Spinal cord (tissue), 10 donors: Measurements from ENCODE around the gene ERGIC2. TPM values are rescaled to one million over a fixed set of nuclear protein-coding genes. Genes with fewer than 3 reads are reported as not detected.
A peak's percentile ranks its signal among the peaks of the same experiment; 100 is the strongest.

Experiments
- DNase-seq, 6 donors: peaks; one replicate each; pipeline versions ENCODE4 v3.0.0 to v3.0.0-alpha.2; 2013 to 2015; ENCODE audit warnings: low spot score in 6 of 6, low read depth in 4 of 6
- H3K27ac ChIP-seq: one replicate; pipeline ENCODE4 v1.5.1; 2013; ENCODE audit warnings: low read depth, low read length, control low read depth
- H3K27me3 ChIP-seq: one replicate; pipeline ENCODE4 v1.6.1; 2013; ENCODE audit warnings: low read length; ENCODE audit not compliant: control insufficient read depth, insufficient read depth
- H3K36me3 ChIP-seq: one replicate; pipeline ENCODE4 v1.6.1; 2013; ENCODE audit warnings: low read length; ENCODE audit not compliant: control insufficient read depth, insufficient read depth
- H3K4me1 ChIP-seq: one replicate; pipeline ENCODE4 v1.6.1; 2013; ENCODE audit warnings: low read length; ENCODE audit not compliant: control insufficient read depth, insufficient read depth
- H3K4me3 ChIP-seq: one replicate; pipeline ENCODE4 v1.5.1; 2013; ENCODE audit warnings: low read depth, low read length, control low read depth
- H3K9me3 ChIP-seq: one replicate; pipeline ENCODE4 v1.6.1; 2013; ENCODE audit warnings: low read length; ENCODE audit not compliant: control insufficient read depth, insufficient read depth
- WGBS: methylation state at CpG from one replicate; pipeline ENCODE4 v1.1.5; 2013; ENCODE audit warnings: missing lambda C conversion rate; ENCODE audit not compliant: insufficient coverage; 5-methylcytosine and 5-hydroxymethylcytosine counted together
- polyA plus RNA-seq, 2 donors: library from polyadenylated mRNA; unstranded; fragments of 120-200 nt; gene quantifications; one replicate each; pipeline ENCODE4 v1.2.1, GENCODE V29; 2013; ENCODE audit not compliant: insufficient read length in 2 of 2
- total RNA-seq, 2 donors: library from RNA; depleted of rRNA in 1 of 2; stranded (reverse); fragments of 120-200 nt in 1 of 2; fragments of >200 nt in 1 of 2; gene quantifications; one replicate each; pipeline versions ENCODE4 v1.2.3 to v1.2.4, GENCODE V29; 2013 to 2014
- donor health status: healthy.

ERGIC2 gene
- total and polyA plus RNA-seq, 4 donors = 74.6 to 93.2 (median 88.3) TPM

DNA sequence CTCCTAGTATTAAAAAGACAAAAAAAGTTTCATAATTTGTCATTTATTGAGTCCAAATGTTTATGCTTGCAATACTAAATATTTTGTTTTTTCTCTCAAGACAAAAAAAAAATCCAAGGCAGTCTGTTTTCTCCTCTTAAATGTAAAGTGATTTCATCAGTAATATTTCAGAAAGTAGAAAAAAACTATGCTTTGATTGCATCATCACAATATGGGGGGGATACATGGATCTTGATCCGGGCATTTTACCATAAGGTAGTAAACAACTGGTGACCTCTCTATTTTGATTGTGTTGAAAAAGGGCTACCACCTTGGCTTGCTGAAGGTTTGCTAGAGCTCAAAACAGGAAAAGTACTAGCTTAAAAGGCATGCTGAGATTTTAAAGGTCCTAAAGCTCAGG lies 43.6 kb downstream of the ERGIC2 start:
- no peaks in the 10 kb centered on the region for H3K4me1 ChIP-seq
- no peaks in the 10 kb centered on the region for H3K27me3 ChIP-seq
- H3K27ac ChIP-seq = no peak overlapping the region
- no peaks in the 10 kb centered on the region for H3K9me3 ChIP-seq
- 100% methylated on average over 1 of the region's 1 CpG for WGBS
- peaks cover 8% of the 10 kb centered on the region for H3K36me3 ChIP-seq
- no peak for DNase-seq
- H3K4me3 ChIP-seq = no peak overlapping the region

DNA sequence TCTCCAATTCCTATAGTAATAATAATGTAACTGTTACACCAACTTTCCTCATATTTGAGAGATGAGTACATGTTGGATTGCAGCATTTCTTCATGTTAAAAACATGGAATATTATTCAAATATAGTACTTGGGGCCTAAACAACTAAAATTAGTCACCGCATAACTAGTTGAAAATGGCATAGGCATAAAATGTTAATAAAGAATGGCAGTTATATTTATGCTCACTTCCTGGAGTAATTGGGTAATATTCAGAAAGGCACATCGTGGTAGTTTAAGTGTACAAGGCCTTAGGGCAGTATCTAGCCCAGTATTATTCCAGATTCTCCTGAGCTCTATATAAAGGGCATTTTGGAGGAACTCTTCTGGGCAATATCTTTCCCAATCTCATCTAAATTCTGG lies 46.0 kb downstream of the ERGIC2 start:
- DNase-seq = no peak
- Histone ChIP-seq H3K4me3 (no peak overlapping the region), H3K9me3 (no peaks in the 10 kb centered on the region), H3K27ac (no peak overlapping the region), H3K27me3 (no peaks in the 10 kb centered on the region), H3K4me1 (no peaks in the 10 kb centered on the region), H3K36me3 (peaks cover 4% of the 10 kb centered on the region)
- WGBS = no CpG with 5 or more reads among the region's 2 CpGs

DNA sequence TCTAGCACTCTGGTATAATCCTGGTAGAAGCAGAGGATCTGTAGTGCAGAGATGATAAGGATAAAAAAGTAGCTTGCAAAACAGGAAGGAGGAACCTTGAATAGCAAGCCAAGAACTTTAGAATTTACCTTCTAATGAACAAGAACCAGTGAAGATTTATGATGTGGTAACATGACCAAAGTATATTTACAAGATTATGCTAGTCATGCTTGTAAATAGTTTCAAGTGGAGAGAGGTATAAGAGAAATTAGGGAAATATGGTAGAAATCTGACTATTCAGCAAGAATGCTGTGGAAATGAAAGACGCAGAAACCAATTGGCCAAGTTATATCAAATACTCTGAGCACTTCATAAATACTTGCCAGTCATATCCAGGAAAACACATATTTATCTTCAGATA lies 47.8 kb downstream of the ERGIC2 start:
- no peaks in the 10 kb centered on the region for H3K9me3 ChIP-seq
- no CpG with 5 or more reads among the region's 1 CpG for WGBS
- no peaks in the 10 kb centered on the region for H3K27me3 ChIP-seq
- no peak overlapping the region for H3K27ac ChIP-seq
- no peaks in the 10 kb centered on the region for H3K4me1 ChIP-seq
- no peak for DNase-seq
- no peak overlapping the region for H3K4me3 ChIP-seq
- peaks cover under 1% of the 10 kb centered on the region for H3K36me3 ChIP-seq

DNA sequence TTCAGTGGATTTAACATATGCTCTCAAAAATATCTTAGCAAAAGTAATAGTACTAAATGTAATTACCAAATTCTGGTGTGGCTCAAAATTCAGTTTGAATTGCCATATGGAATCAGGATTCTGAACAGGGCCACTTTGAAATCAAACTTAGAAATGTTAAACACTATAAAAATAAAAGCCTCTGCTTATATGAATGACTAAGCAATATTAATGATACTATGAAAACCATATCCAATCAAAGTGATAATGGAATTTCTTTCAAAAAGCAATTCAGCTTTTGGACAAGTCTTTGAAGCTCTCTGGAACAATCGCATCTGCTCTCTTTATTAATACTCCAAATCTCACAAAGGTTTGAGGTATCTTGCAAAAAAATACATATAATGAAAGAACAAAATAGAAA lies 51.6 kb downstream of the ERGIC2 start:
- Histone ChIP-seq H3K4me3 (no peak overlapping the region), H3K4me1 (no peaks in the 10 kb centered on the region), H3K27me3 (no peaks in the 10 kb centered on the region), H3K9me3 (no peaks in the 10 kb centered on the region), H3K27ac (no peak overlapping the region), H3K36me3 (no peaks in the 10 kb centered on the region)
- DNase-seq = no peak
- no CpG with 5 or more reads among the region's 1 CpG for WGBS

DNA sequence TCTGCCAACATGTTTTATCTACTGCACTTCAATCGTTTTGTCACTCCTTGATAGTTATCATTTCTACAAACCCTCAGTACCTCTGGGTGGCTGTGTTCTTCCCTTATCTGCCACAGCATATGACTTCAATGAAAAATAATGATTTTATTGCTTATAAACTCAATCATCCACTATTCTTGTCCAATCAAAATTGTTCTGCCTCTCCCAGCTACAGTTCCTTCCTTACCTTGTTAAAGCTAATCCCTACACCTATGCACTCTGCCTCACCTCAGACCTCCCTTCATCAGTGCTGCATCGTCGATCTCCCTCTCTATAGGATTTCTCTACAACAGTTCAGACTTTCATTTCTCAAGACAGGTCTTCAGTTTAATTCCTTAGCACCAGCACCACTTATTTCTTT lies 58.8 kb downstream of the ERGIC2 start:
- H3K36me3 ChIP-seq = peaks cover 11% of the 10 kb centered on the region
- WGBS = 100% methylated on average over 3 of the region's 3 CpGs

DNA sequence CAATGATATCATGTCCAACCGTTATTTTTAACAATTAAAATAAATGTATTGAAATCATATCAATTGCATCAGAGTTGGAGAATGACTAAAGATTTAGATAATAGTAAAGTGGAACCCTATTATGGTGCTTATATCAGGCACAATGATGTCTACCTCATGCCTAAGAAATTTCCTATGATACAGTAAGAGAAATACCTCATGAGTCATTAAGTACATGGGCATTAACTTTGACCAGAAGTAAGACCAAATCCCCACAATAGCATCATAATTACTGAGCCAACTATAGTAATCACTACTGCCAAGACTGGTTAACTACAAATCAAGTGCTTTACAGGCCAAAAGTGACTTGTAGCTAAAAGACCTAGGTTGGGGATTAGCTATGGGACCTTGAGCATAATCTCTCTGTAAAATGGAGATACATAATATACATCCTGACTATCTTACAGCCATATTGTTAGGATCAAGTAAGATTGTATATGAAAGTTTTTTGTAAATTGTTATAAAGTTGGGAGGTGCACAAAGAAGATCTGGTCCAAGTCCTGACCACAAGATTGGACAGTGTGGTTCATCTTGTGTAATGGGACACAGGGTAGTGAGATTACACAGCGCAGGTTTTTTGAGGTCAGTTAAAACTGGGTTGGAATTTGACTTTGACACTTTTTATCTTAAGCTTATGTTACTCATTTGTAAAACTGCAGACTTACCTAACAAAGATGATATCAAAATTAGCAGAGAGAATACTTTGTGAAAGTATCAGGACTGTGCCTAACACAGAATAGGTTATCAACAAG lies 60.5 kb downstream of the ERGIC2 start:
- no peak for DNase-seq
- no peaks in the 10 kb centered on the region for H3K4me1 ChIP-seq
- no peaks in the 10 kb centered on the region for H3K9me3 ChIP-seq
- H3K27ac ChIP-seq = no peak overlapping the region
- no peaks in the 10 kb centered on the region for H3K27me3 ChIP-seq
- H3K4me3 ChIP-seq = no peak overlapping the region
- no CpG with 5 or more reads among the region's 2 CpGs for WGBS
- peaks cover 11% of the 10 kb centered on the region for H3K36me3 ChIP-seq

More for the DNA sequence above, 58.8 kb downstream of the ERGIC2 start:
- no peaks in the 10 kb centered on the region for H3K4me1 ChIP-seq
- H3K27me3 ChIP-seq = no peaks in the 10 kb centered on the region
- H3K27ac ChIP-seq = no peak overlapping the region
- no peak for DNase-seq
- H3K4me3 ChIP-seq = no peak overlapping the region
- H3K9me3 ChIP-seq = no peaks in the 10 kb centered on the region

DNA sequence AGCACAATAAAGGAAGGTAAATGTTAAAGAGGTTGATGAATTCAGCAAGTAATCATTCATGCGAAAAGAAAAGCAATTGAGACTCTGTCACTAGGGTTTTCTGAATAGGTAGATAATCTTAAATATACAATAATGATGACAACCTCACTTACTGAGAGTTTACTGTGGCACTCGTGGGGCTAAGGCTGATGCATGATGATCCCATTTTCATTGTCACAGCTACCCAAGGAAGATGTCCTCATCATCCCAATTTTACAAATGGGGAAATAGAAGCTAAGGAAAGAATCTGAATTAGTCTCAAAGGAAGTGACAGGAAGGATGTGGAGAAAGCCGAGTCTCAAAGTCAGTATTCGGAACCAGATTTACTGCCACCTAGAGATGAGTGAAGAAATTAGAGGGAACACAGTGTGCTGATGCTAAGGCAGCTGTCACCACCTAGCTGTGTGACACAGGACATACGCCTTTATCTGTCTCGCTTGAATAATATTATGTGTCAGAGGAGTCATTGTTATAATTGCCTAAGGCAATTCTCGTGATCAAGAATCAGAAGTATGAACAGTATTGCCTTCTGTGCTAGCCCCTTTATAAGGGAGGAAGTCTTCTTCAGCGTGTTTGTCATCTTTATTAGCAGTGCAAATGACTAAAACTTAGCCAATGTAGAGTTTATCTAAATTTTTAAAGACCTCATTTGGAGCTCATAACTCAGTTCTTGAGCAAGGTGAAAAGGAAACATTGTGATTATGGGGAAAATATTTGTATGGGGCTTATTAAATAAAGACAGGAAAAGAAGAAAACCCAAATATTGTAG lies 63.2 kb downstream of the ERGIC2 start:
- H3K27ac ChIP-seq = no peak overlapping the region
- H3K9me3 ChIP-seq = no peaks in the 10 kb centered on the region
- peak; percentile 19 to 92 (median 48) for DNase-seq
- 13% methylated on average over 3 of the region's 8 CpGs for WGBS
- H3K36me3 ChIP-seq = peaks cover 7% of the 10 kb centered on the region
- H3K4me1 ChIP-seq = no peaks in the 10 kb centered on the region
- no peaks in the 10 kb centered on the region for H3K27me3 ChIP-seq
- no peak overlapping the region for H3K4me3 ChIP-seq

DNA sequence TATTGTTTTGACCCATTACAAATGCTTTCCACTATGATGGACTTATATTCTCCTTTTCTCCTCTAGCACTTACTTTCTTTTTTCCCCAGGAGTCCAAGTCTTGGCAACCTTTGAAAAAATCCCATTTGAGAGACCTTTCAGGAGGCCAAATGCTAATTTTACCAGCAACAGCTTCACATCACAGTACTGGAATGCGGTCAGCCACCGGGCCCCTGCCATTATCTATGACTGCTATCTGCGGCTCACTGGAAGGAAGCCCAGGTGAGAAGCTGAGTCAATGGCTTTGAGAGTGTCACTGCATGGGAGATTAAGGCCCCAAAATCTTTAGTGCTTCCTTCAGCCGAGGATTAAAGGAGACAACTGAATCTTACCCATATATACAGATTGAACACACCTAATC lies 64.2 kb downstream of the ERGIC2 start:
- no peak overlapping the region for H3K4me3 ChIP-seq
- no peak overlapping the region for H3K27ac ChIP-seq
- DNase-seq = peak in 2 of 6 donors; percentile 27 to 39

DNA sequence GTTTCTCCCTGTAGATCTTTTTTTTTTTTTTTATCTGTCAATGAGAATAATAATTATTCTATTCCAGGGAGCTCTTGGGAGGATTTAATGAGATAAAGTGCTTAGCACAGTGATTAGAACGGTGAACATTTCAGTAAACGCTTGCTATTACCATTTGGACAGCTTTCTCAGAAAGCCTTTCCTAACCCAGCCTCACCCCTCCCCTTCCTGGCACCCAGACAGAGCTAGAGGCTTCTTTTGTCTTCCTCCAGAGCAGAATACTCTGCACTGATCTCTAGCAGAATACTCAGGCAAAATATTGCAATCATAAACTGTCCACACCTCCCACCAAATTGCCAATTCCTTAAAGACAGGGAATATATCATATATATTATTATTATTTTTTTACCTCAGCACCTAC lies 66.6 kb downstream of the ERGIC2 start:
- Histone ChIP-seq H3K4me3 (no peak overlapping the region), H3K27ac (no peak overlapping the region), H3K4me1 (no peaks in the 10 kb centered on the region), H3K27me3 (no peaks in the 10 kb centered on the region), H3K9me3 (no peaks in the 10 kb centered on the region), H3K36me3 (peaks cover 5% of the 10 kb centered on the region)
- 27% methylated on average over 2 of the region's 2 CpGs for WGBS
- peak in 2 of 6 donors; percentile 59 to 62 for DNase-seq

More for the DNA sequence above, 64.2 kb downstream of the ERGIC2 start:
- WGBS = 37% methylated on average over 4 of the region's 4 CpGs
- H3K4me1 ChIP-seq = no peaks in the 10 kb centered on the region
- peaks cover 5% of the 10 kb centered on the region for H3K36me3 ChIP-seq
- H3K9me3 ChIP-seq = no peaks in the 10 kb centered on the region
- no peaks in the 10 kb centered on the region for H3K27me3 ChIP-seq
